ENCODE results near the gene ZNF221. TPM values are rescaled to one million over a fixed set of nuclear protein-coding genes. Genes with fewer than 3 reads are reported as not detected.

Gene ZNF221
- total RNA-seq = 2.0 and 2.2 TPM in 2 replicates

GRCh38 chr19:43950834-43951645, at the start of gene ZNF221:
TSS of gene ZNF221 (plus strand) at chr19:43951228. CDS start at chr19:43962727, 11,499 bp downstream.

GRCh38 chr19:43934985-43935708, 15.9 kb upstream of the ZNF221 start, which contains the start of gene ZNF45:
TSS of gene ZNF45 (minus strand) at chr19:43935282. CDS start at chr19:43922185, 13,097 bp downstream.

GRCh38 chr19:43983912-43984686, 33.1 kb downstream of the ZNF221 start, which contains the start of gene ZNF155:
TSS of gene ZNF155 (plus strand) at chr19:43984188. CDS start at chr19:43988544, 4,356 bp downstream.

GRCh38 chr19:44002566-44003460, 51.8 kb downstream of the ZNF221 start, which contains the start of gene ZNF230:
TSS of gene ZNF230 (plus strand) at chr19:44002957. CDS start at chr19:44007079, 4,122 bp downstream.

Other genes with a start within 250 kb of the ZNF221 start
- gene IRGC, start 235.2 kb upstream of the ZNF221 start, total RNA-seq = not detected in 2 replicates
- 15.2 and 17.7 TPM in 2 replicates for gene SMG9, start 196.3 kb upstream of the ZNF221 start, total RNA-seq
- 0.81 and 3.0 TPM in 2 replicates for gene KCNN4, start 170.3 kb upstream of the ZNF221 start, total RNA-seq
- gene LYPD5, start 148.8 kb upstream of the ZNF221 start, total RNA-seq = 0.13 and 0.33 TPM in 2 replicates
- gene ZNF283, start 123.9 kb upstream of the ZNF221 start, total RNA-seq = 2.1 and 3.0 TPM in 2 replicates
- gene ZNF404, start 67.3 kb upstream of the ZNF221 start, total RNA-seq = 0.33 and 1.8 TPM in 2 replicates
- 3.3 and 12.8 TPM in 2 replicates for gene ZNF45, start 15.9 kb upstream of the ZNF221 start, total RNA-seq
- 5.9 and 6.1 TPM in 2 replicates for gene ZNF155, start 33.0 kb downstream of the ZNF221 start, total RNA-seq
- 1.4 and 2.4 TPM in 2 replicates for gene ZNF230, start 51.7 kb downstream of the ZNF221 start, total RNA-seq
- 1.6 and 3.4 TPM in 2 replicates for gene ZNF222, start 74.2 kb downstream of the ZNF221 start, total RNA-seq
- gene ZNF223, start 100.8 kb downstream of the ZNF221 start, total RNA-seq = 1.9 and 2.1 TPM in 2 replicates
- 0.76 and 0.81 TPM in 2 replicates for gene ZNF284, start 120.9 kb downstream of the ZNF221 start, total RNA-seq
- 3.9 and 5.2 TPM in 2 replicates for gene ZNF224, start 143.1 kb downstream of the ZNF221 start, total RNA-seq
- 1.3 and 1.5 TPM in 2 replicates for gene ZNF225, start 162.2 kb downstream of the ZNF221 start, total RNA-seq
- gene ZNF234, start 190.3 kb downstream of the ZNF221 start, total RNA-seq = 1.3 and 3.3 TPM in 2 replicates
- 3.3 and 7.7 TPM in 2 replicates for gene ZNF226, start 213.9 kb downstream of the ZNF221 start, total RNA-seq

Measured in mesangial cell (primary cell).